Forelimb muscle (tissue), 1 donor: ENCODE results near the gene SNX18. TPM values are rescaled to one million over a fixed set of nuclear protein-coding genes. Genes with fewer than 3 reads are reported as not detected.

ENCODE experiments used
- DNase-seq: peaks from one replicate; pipeline ENCODE4 v3.0.0-alpha.2; 2013; ENCODE audit warnings: low read depth
- polyA plus RNA-seq: library from polyadenylated mRNA; unstranded; fragments of 120-200 nt; gene quantifications from one replicate; pipeline ENCODE4 v1.2.1, GENCODE V29; 2013; ENCODE audit not compliant: insufficient read length

The SNX18 gene
- polyA plus RNA-seq, 1 donor: 27.6 TPM

DNA sequence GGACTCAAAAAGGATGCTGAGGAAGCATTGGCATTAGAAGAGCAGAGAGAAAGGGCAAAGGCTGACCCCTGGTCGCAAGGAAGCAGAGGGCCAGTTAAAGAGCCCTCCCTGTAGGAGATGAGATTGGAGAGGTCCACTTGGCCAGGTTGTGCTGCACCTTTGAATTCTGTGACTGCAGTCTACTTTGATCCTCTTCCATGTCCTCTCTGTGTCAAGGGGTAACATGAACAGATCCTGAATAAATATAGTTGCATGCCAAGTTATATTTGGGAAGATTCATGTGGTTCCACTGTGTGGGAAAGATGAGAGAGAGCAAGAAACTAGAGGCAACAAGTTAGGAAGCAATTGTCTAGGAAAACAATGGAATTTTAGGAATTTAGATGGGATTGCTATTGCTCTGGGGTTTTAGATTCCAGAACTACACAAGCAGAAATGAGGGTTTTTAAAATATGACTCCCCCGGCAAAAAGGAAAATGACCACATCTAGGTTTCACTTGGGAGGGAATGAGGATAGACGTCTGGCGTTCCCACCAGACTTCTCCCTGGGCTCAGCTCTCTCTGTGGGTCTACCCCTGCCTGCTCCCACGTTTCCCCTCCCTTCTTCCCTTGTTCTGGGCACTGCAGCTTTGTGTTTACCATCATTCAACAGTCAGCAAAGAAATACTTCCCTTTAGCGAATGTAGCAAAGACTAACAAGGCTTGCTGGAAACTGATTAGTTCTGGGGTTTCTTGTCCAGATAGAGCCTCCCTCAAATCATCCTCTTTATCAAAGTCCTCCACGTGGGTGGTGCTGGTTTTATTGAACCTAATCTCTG, 63.6 kb downstream of the SNX18 start:
- DNase-seq: no peak

DNA sequence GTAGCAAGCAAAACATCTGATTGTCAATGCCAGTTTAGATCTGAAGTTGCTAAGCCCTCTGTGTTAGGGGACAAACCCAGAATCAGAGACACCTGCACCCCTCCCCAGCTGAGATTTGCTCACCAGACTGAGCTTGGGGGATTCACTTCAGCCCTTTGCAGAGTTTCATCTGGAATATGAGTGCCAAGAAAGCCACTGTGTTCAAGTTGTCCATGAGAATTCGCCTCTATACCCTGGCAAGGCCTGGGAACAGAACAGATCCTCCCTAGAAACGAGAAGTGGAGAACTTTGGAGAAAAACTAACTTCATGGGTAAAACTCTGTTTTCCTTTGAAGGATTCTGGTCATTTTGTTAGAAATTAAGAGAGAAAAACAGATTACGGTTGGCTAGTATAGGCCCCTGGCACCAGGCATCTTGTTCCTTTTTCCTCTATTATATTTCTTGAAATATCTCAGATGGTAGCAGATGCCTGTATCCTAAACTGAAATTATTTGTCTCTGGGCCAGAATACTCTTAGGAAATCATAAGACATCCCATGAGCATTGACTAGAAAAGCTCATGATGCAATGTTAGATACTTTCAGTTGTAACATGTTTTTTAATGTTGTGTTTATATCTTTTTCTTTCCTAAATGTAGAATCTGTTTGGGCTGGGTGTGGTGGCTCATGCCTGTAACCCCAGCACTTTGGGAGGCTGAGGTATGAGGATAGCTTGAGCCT, 64.4 kb downstream of the SNX18 start:
- DNase-seq: no peak

DNA sequence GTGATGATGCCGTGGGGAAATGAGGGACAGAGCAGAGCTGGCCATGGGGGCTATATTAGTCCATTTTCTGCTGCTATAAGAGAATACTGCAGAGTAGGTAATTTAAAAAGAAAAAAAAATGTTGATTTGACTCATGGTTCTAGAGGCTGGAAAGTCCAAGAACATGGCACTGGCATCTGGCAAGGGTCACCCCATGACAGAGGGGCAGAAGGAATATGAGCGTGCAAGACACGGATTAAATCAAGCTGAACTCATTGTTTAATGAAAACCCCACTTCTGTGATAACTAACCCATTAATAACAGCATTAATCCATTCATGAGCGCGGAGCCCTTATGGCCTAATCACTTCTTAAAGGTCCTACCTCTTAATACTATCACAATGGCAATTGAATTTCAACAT, 68.8 kb downstream of the SNX18 start:
- DNase-seq: no peak

DNA sequence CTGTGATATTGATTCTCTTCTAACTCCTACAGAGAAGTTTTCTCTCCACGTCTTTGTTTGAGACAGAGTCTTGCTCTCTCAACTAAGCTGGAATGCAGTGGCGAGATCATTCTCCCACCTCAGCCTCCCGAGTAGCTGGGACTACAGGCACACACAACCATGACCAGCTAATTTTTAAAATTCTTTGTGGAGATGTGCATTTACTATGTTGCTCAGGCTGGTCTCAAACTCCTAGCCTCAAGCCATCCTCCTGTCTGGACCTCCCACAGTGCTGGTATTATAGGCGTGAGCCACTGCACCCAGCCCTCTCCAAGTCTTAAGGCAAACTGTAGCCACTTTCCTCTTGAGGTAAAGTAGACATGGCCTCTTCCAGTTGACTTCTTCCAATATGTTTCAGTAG, 72.2 kb downstream of the SNX18 start:
- no peak for DNase-seq

DNA sequence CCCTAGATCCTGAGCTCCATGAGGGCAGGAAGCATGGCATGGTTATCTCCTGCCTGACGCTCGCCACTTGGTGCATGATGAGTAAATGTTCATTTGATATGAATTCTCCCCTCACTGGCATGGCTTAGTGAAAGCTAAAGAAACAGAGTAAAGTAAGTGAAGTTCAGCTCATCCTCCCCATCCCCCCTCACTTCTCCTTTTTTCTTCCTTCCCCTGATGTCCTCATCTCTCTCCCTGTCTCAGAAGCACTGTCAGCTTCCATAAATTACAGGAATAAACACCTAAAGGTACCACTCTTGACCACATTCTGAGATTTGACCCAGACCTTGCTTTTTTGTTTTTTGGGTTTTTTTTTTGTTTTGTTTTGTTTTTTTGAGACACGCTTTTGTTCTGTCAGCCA, 73.3 kb downstream of the SNX18 start:
- DNase-seq: no peak

DNA sequence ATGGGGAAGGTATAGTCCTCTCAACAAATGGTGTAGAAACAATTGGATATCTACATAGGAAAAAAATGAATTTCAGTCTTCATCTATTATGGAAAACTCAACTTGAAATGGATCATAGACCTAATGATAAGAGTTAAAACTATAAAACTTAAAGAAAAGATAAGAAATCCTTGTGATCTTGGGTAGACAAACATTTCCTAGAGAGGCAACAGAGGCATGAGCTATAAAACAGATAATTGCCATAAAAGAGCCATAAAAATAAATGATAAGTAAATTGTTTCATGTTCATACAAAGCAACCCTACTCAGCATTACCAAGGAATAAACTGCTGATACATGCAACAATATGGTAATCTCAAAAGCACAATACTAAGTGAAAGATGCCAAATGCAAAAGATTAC, 76.2 kb downstream of the SNX18 start:
- no peak for DNase-seq

DNA sequence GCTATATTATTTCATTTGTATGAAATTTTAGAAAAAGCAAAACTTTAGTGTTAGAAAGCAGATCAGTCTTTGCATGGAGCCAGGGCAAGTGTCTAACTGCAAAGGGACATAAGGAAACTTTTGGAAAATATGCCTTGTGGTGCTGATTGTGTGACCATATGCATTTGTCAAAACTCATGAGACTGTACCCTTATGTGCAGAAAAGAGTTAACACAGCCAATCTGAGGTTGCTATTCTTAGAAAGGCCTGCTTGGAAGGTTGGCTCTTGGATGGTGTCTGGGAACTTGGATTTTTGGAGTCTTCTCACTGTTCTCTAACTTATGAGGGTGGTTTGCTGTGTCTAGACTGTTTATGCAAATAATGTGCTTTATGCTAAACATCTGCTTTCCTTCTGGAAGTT, 76.6 kb downstream of the SNX18 start:
- DNase-seq: no peak

DNA sequence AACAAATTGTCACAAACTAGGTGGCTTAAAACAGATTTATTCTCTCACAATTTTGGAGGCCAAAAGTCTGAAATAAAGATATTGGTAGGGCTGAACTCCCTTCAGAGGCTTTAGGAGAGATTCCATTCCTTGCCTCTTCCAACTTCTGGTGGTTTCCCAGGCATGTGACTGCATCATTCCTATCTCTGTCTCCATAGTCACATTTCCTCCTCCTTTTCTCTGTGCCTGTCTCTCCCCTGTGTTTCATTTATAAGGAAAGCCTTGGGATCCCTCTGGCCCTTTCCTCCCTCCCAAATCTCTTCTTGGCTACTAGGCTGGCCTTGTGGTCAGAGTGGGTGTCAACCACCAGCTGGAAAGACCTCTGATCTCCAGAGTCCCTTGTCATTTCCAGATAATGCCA, 78.2 kb downstream of the SNX18 start:
- DNase-seq: no peak

Other genes with a start within 250 kb of the SNX18 start
- 24.7 TPM for gene ARL15, start 207.2 kb upstream of the SNX18 start, polyA plus RNA-seq
- gene HSPB3, start 62.1 kb upstream of the SNX18 start, polyA plus RNA-seq: 122 TPM